SH-SY5Y (cell line): Measurements from ENCODE around the gene MED13L.

Source experiments
- GATA2 ChIP-seq: IDR thresholded peaks from 2 replicates; pipeline ENCODE4 v1.6.1; 2011; ENCODE audit warnings: mild to moderate bottlenecking, low read depth, low read length
- GATA3 ChIP-seq: IDR thresholded peaks from 2 replicates; pipeline ENCODE4 v1.6.1; 2011; ENCODE audit warnings: low read depth, mild to moderate bottlenecking, low read length, moderate library complexity

DNA sequence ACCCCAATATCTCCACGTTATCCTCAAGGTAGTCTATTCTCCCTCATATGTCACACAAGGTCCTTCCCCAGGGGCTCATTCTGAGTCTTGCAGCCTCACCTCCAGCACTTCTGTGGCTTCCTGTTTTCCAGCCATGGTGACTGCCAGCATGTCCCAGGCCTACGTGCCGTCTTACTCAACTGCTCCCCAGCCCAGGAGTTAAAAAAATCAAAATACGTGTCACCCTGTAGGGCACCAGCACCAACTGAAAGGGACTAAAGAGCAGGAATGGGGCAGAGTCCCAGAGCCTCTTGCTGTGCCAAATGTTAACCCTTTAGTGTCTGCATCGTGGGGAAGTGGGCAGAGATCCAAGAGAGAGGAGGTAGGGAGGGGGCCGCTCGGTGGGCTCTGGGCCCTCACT is 37.0 kb upstream of the MED13L start:
- TF ChIP-seq GATA2, result no peak
- TF ChIP-seq GATA3, result no peak
